Psoas muscle (tissue), 8 donors: ENCODE measurements around the gene SUCNR1. TPM values are rescaled to one million over a fixed set of nuclear protein-coding genes. Genes with fewer than 3 reads are reported as not detected.

Experiments
- ATAC-seq, 4 donors: fragments of 200-7000 bp; cut with Tn5 transposase; one replicate each; pipeline ENCODE4 v1.9.1; 2020; ENCODE audit warnings: moderate library complexity in 3 of 4, mild to moderate bottlenecking in 2 of 4
- DNase-seq, 2 donors: peaks; one replicate each; pipeline ENCODE4 v3.0.0-alpha.2; 2020
- H3K27ac ChIP-seq: fragments of 200-600 bp; one replicate; pipeline ENCODE4 v1.8.0; 2022
- H3K27me3 ChIP-seq, 3 donors: fragments of 200-600 bp in 1 of 3; one replicate each; pipeline versions ENCODE4 v1.6.1 to v1.8.0; 2013 to 2022; ENCODE audit warnings: low read length in 2 of 3, mild to moderate bottlenecking in 2 of 3, moderate library complexity in 1 of 3; ENCODE audit not compliant: insufficient read depth in 3 of 3
- H3K36me3 ChIP-seq, 2 donors: fragments of 200-600 bp in 1 of 2; one replicate each; pipeline versions ENCODE4 v1.6.1 to v1.8.0; 2013 to 2022; ENCODE audit warnings: low read depth in 1 of 2, mild to moderate bottlenecking in 1 of 2, moderate library complexity in 1 of 2; ENCODE audit not compliant: insufficient read depth in 1 of 2
- H3K4me1 ChIP-seq: fragments of 200-600 bp; one replicate; pipeline ENCODE4 v1.8.0; 2022
- H3K4me3 ChIP-seq: fragments of 200-600 bp; one replicate; pipeline ENCODE4 v1.8.0; 2022; ENCODE audit warnings: mild to moderate bottlenecking
- H3K9me3 ChIP-seq: fragments of 200-600 bp; one replicate; pipeline ENCODE4 v1.8.0; 2022
- CTCF ChIP-seq: fragments of 200-600 bp; IDR thresholded peaks from one replicate; pipeline ENCODE4 v1.8.0; 2022; ENCODE audit warnings: antibody characterized with exemption
- WGBS, 3 donors: extraction: QIAGEN DNeasy Blood & Tissue Kit; methylation state at CpG; one replicate each; pipeline versions ENCODE4 v1.1.6 to v1.1.7; 2013; 5-methylcytosine and 5-hydroxymethylcytosine counted together
- intact Hi-C, 2 donors: fragments of 100-400 bp; cut with DNase I; formaldehyde crosslinking; loops; one replicate each; pipeline versions ENCODE4 v1.11.0 to v1.14.2; 2022
- polyA plus RNA-seq, 3 donors: library from polyadenylated mRNA; stranded (reverse); fragments of 200-250 nt; gene quantifications; one replicate each; pipeline ENCODE4 v1.2.3, GENCODE V29; 2013
- total RNA-seq, 4 donors: library from RNA; stranded (reverse); fragmentation: NEBNext Ultra II Directional in 2 of 4; extraction: Animal tissue kit (Norgen Biotek cat#: 25700) in 2 of 4; gene quantifications; one replicate each; pipeline versions ENCODE4 v1.2.1 to v1.2.4, GENCODE V29; 2021 to 2023
- donor health status: healthy with polysubstance abuse.
- donor health status: DM: no; HTN: no; CAD: no; lungs with moderate emphysema.
- donor health status: Bipolar disorder and iron deficiency.
- donor health status: healthy.
- donor health status: DM: yes; HTN: yes; CAD: no.
- donor health status: DM: no; HTN: no; CAD: no.
- donor health status: DM: no; HTN: no; CAD: no.
- donor health status: DM: yes; HTN: yes; CAD: no.

Gene SUCNR1
- total and polyA plus RNA-seq, 7 donors: 0.01 to 0.32 (median 0.13) TPM; not detected in 2

- no peak for TF ChIP-seq CTCF
- Histone ChIP-seq H3K9me3 (no peaks in the 10 kb centered on the region), H3K27me3 (no peaks in the 10 kb centered on the region), H3K4me1 (peaks cover 4% of the 10 kb centered on the region), H3K36me3 (no peaks in the 10 kb centered on the region), H3K4me3 (no peak overlapping the region), H3K27ac (no peak overlapping the region)
- intact Hi-C loops: loop anchor here in 1 of 2 donors (10.0 kb wide), 1 partner anchor 465 kb away; no protein-coding TSS in a partner anchor
- ATAC-seq (no peak), DNase-seq (no peak)
These were observed 26.6 kb downstream of the SUCNR1 start for GRCh38 chr3:151899996-151900395.

GRCh38 chr3:151900460-151900859 lies 27.0 kb downstream of the SUCNR1 start:
- no peak for TF ChIP-seq CTCF
- DNase-seq (no peak), ATAC-seq (no peak)
- Histone ChIP-seq H3K27ac (no peak overlapping the region), H3K4me3 (no peak overlapping the region), H3K9me3 (no peaks in the 10 kb centered on the region), H3K4me1 (peaks cover 4% of the 10 kb centered on the region), H3K27me3 (no peaks in the 10 kb centered on the region), H3K36me3 (no peaks in the 10 kb centered on the region)
- WGBS, 3 donors: 76 to 81% (median 77%) methylated on average over 2 of the region's 2 CpGs
- intact Hi-C loops: loop anchor here in 1 of 2 donors (10.0 kb wide), 1 partner anchor 466 kb away; no protein-coding TSS in a partner anchor

GRCh38 chr3:151900884-151901643 lies 27.6 kb downstream of the SUCNR1 start:
- DNase-seq: no peak
- no peaks in the 10 kb centered on the region for H3K36me3 ChIP-seq
- H3K4me1 ChIP-seq: peaks cover 4% of the 10 kb centered on the region
- H3K27ac ChIP-seq: no peak overlapping the region
- WGBS, 3 donors: 44 to 82% (median 54%) methylated on average over 1 of the region's 1 CpG
- intact Hi-C loops: loop anchor here in 1 of 2 donors (10.0 kb wide), 1 partner anchor 466 kb away; no protein-coding TSS in a partner anchor
- no peaks in the 10 kb centered on the region for H3K9me3 ChIP-seq
- no peaks in the 10 kb centered on the region for H3K27me3 ChIP-seq
- no peak overlapping the region for H3K4me3 ChIP-seq
- TF ChIP-seq CTCF: no peak
- no peak for ATAC-seq

GRCh38 chr3:151901644-151902285 lies 28.3 kb downstream of the SUCNR1 start:
- H3K4me3 ChIP-seq: no peak overlapping the region
- DNase-seq: no peak
- 19 to 31% (median 28%) methylated on average over 3 of the region's 3 CpGs for WGBS, 3 donors
- no peak for TF ChIP-seq CTCF
- H3K27ac ChIP-seq: no peak overlapping the region
- intact Hi-C loops: loop anchor here in 1 of 2 donors (10.0 kb wide), 1 partner anchor 467 kb away; no protein-coding TSS in a partner anchor
- H3K27me3 ChIP-seq: no peaks in the 10 kb centered on the region
- ATAC-seq: no peak
- no peaks in the 10 kb centered on the region for H3K9me3 ChIP-seq
- H3K36me3 ChIP-seq: no peaks in the 10 kb centered on the region
- H3K4me1 ChIP-seq: peaks cover 4% of the 10 kb centered on the region
